ELR (cell line): ENCODE results near the gene BCL2.
A peak's percentile ranks its signal among the peaks of the same experiment; 100 is the strongest.

Source experiments
- DNase-seq: peaks from one replicate; pipeline ENCODE4 v3.0.0-alpha.2; 2015; ENCODE audit warnings: low read depth

The BCL2 gene

DNA sequence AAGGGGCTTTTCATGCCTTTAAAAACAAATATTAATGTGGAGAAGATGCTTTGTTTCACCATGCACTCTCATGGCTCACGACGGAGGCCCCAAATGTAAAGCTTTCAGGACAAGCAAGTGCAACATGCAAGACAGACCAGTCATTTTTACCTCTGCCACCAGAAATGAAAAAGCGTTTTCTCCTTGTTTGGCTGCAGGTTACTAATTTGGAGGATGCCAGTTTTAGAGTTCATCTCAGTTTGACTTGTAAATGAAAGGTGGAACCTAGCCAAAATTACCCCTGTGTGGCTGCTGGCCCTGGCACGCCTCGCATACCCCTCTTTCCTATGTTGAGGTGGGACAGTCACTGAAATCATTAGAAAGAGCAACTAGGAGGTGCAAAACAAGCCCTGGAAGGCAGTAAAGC, 138.6 kb downstream of the BCL2 start:
- DNase-seq, result no peak

DNA sequence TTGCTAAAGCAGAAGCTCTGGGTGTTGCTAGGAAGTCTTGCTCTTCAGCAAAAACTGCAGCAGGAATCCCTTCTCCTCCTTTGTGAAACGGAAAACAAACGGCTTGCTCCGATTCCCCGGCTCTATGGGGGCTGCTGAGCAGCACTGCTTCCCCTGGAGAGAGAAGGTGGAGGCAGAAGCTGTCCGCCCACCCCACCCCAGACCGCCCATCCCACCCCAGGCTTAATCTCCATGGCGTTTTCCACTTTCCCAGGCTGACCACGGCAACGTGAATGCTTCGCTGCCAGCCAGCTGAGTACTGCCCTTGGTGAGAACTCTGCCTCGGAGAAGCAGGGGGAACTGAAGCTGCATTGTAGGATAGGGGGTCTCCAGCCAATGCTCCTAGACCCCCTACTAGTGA, 139.2 kb downstream of the BCL2 start:
- no peak for DNase-seq

DNA sequence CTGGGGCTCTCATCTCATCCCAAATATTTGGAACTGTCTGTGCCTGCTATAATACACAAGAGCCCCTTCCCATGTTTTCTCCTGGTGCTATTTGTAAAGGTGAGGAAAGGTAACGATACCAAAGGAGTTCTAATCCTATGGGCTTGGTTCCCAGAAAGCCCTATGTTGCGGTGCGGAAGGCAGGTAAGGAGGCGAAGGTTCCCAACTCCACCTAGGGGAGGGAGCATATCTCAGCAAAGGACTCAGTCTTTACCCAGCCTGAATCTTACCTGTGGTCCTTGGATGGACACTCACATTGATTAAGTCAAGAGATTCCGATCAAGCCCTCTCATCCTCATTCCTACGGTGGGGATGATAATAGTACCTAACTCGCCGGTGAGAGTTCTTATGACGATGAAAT, 140.1 kb downstream of the BCL2 start:
- no peak for DNase-seq

DNA sequence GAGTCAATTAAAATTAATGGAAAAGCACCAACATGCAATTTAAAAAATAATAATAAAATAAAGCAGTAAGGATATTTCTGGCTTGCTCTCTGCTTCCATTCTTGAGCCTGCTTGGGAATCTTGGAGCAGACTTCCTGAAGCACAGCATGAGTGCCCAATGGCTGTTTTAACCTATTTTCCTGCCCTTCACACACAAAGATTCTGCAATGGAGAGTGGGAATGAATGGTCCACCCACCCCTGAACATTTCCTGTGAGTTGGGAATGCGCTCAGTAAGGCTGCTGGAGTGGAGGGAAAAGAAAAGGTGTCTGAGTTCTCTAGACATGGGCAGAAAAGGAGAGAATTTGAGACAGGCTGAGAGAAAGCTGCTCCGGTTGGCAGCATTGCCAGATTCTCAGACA, 140.6 kb downstream of the BCL2 start:
- DNase-seq, result no peak

DNA sequence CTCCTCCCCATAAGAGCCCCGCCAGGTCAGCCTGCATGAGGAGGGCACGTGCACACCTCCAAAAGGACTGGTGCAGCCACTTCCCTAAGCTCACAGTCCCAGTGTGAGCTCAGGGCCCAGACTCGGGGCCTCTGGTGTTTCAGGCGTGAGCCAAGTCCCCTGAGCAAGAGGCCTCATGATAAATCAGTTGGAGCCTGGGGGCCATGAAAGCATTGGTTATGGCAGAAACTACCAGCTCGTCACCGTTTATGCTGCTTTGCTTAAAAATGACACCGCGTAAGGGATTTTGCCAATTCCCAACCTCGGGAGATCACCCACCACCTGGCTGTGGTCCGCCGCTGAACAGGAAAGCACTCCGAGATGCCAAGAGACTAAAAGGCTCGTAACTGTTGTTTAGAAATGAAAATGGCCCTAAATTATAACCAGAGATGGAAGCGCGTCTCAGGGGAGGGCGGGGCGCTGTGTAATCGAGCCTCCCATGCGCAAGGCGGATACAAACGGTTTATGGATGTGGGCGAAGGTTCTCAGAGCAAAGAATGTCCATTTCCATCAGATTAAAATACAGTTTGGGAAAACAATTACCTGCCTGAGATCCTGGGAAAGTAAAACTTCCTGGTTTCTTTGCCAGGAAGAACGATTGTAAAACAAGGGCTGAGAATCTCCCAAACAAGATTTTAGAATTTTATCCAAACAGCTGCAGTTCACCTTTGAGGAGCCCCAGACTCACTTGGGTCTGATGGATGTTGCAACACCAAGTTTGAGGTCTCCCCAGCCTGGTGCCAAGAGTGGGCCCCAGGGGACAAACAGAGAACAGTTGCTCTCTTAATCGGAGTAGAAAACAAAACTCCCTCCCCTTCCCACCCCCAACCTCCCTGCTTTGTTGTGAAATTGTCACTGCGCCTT, 141.4 kb downstream of the BCL2 start:
- DNase-seq, result no peak

DNA sequence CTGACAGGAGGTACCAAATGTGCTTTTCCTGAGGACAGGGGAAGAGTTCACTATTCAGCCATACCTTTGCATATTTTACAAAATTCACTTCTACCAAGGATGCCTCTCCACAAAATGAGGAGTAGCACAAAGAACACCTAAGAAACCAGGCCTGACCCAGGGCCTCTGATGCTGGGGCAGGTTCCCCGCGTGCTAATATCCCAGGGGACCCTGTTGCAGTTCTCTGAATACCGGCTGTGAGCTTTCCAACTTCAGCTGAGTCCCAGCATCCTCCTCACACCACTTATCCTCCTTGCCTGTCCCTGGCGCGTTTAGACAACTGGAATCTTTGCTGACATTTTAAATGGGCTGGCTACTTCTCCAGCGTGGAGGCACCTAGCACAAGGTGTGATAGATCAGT, 142.3 kb downstream of the BCL2 start:
- DNase-seq, result no peak

DNA sequence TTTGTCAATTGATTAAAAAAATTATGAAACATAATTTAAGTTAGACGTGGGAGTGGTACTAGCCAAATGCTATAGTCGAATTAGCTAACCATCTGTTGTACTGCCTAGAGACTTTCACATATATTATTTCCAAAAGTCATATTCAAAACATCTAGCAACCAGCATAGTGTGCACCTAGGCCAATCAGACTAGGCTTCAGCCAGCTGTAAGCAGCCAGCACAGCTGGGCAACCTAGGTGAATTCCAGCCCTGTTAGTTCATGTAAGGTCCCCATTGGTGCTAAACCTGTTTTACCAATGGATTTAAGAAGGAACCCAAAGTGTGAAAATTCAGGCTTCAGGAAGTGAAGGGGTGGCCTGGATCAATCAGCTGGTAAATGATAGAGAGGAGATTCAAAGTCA, 144.3 kb downstream of the BCL2 start:
- DNase-seq, result no peak

DNA sequence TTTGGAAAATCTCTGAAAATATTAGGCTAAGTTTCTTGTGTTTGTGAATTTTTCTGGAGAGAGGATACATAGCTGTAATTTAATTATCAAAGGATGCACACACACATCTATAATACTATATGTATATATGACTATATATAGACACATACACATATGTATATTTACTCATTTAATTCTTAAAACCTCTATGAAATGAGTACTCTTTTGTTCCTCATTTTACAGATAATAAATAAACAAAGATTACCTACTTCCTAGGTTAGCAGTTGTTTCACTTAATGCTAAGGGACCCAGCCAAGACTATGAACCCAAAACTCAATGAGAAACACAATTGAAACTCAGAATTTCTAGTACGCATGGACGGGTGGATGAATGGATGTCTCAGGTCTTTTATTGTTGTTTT, 145.6 kb downstream of the BCL2 start:
- DNase-seq, result no peak

DNA sequence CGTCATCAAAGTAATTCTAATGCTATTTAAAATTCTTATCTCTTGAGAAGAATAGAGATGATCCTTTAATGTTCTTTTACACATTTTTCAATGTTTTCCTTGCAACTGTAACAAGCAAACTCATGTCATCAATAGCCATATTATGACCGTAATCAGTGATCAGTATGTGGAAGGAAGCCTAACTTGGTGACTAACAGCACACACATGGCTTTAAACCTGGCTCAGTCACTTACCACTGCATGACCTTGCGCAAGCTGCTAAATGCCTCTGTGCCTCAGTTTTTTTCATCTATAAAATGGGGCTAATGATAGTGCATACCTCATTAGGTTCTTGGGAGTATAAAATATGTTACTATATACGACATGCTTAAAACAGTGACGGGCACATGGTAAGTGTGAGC, 149.7 kb downstream of the BCL2 start:
- DNase-seq, result peak; percentile 3

DNA sequence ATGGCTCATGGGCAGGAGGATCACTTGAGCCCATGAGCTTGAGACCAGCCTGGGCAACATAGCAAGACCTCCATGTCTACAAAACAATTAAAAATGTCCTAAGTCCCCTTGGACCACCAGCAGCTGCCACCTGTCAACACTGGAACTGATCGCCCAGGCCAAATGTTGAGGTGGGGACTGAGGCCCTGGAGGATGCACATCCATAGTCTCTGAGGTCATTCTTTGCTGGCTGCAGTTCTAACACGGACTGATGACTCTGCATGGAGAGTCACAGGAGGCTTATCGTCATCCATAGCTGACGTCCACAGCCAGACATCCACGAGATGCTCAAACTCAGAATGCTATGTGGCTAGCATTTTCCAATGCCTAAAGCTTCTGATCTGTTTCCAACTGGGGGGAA, 151.3 kb downstream of the BCL2 start:
- no peak for DNase-seq

DNA sequence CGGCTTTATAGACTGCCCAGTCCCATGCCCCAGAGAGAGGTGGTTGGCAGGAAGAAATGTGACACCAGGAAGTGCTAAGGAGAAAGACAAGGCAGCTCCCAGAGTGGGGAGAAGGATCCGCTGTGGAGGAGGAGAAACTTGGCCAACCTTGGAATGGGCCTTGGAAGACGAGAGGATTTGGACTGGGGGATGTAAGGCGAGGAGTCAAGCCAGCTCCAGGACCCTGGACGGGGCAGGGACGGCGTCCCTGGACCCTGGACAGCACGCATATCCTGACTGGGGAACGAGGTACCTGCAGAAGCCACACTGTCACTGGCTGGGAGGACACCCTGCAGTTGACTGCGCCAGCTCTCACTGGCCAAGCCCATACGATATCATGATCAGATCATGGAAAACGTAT, 153.4 kb downstream of the BCL2 start:
- no peak for DNase-seq

DNA sequence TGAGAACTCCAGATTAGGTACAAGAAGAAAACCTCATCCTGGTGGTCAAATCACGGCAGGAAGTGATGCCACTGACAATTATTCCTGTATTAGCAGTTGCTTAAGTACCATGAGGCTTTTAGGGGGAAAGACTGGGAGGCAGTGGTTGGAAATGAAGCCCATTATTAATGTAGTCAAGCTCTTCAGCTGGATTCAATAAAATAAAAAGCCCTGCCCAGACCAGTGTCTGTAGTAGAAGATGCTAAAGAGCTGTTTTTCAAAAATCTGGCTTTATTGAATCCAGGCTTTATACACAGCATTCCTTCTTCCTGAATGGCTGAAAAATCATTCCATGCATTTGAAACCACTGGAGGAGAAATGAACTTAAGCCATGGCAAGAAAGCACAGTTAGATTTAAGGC, 155.2 kb downstream of the BCL2 start:
- DNase-seq, result no peak

DNA sequence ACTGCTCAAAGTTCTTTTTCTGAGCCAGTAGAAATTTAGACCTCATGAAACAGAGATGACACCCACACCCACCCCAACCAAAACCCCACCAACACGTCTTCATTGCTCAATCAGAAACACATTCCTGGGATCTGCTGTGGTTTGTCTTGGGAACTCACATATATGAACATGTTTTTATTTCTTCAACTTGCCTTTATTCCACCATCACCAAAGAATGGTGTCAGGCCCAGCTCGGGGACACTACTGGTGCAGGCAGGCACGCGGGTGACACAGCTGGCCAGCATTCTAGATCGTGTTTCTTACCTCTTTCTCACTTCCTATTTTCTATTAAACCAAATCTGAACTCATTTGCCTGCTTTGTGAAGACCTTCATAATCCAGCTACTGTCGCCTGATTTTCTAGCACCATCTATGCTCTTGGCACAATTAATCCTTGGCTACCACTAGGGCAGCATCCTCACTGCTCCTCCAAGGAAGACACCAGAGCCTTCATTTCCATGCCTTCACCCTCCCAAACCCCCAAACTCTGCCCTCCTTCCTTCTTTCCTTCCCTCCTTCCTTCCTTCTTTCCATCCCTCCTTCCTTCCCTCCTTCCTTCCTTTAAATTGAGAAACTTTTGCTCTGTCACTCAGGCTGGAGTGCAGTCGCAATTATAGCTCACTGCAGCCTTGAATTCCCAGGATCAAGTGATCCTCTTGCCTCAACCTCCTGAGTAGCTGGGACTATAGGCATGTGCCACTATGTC, 157.1 kb downstream of the BCL2 start:
- DNase-seq, result peak; percentile 7

DNA sequence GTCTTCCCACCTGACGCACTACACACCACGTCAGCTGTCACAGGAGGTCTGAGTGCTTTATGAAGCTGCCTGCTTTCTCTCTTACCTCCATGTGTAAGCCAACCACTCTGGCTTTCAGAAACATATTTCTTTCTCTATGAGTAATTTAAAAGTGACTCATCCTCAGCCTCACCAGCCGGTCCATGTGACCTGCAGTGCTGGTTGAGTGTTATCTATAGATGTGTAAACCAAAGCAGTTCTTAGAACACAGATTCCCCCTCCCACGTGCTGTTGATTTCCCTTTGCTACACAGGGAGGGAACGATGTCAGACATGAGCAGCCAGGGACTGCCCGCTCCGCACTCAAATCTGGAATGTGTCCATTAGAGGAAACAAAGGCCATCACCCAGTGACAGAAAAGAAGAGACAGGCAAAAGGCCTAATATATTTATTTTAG, 157.8 kb downstream of the BCL2 start:
- peak; percentile 87 for DNase-seq

DNA sequence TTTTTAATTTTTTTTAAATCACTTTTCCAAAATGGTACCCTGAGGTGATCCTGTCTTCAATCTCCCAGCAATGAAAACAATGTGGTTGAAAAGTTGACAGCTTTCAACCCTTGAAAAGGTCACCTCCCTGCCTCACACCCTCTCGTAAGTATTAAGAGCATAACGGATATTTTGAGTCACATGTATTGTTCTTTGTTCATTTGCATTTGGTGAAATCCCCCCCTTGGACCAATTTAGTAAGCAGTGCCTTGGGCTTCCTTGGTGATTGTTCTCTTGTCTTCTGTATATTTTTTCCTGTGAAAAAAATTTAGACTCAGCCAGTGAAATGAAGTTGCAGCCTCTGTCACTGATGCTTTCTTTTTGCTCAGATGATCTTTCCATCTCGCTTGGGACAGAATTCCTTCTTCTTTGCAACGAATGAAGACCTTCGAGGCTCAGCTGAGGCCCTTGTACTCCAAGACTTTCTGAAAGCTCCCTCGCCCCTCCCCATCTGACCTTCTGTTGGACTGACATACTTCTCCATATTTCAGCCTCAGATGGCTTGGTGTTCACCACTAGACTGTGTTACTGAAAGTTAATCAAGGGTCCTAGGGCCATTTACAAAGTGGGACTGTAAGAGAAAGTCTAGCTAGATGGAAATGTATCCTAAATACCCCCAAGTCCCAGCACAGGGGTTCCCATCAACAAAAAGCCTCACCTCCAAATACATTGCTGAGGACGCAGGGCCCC, 158.4 kb downstream of the BCL2 start:
- DNase-seq, result no peak

DNA sequence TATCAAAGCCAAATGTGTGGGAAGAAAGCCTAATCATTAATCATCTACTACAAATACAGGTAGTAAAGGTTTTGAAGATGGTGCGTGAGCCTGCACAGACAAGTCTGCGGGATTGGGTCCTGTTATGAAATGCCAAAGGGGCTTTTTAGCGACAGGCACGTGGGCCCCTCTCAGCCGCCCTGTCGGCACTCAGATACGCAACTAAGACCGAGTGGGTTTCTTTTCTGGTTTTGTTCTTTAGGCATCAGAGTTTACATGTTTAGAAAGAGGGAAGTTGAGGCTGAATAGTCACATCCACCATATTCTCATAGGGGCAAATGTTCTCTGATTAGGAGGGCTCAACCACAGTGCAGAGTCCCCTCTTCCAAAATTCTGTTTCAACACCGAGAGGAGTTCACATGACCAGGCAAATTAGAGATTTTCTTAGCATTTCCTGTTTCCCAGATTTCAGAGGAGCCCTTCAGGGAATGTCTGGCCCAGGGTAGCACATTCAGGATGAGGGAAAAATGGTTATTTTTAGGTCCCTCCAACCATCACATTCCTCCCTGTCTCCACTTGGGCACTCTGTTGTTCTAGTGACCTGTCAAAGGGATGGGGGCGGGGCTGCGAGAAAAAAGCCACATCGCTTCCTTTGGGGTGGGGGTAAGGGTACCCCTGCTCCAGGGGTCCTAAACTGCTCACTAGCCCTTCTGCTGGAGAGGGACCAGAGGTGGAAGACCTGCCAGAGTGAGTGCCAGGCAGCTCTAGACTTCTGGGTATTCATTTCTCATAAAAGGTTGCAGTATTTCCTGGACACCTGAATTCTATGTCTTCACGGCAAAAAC, 159.2 kb downstream of the BCL2 start:
- DNase-seq, result no peak

DNA sequence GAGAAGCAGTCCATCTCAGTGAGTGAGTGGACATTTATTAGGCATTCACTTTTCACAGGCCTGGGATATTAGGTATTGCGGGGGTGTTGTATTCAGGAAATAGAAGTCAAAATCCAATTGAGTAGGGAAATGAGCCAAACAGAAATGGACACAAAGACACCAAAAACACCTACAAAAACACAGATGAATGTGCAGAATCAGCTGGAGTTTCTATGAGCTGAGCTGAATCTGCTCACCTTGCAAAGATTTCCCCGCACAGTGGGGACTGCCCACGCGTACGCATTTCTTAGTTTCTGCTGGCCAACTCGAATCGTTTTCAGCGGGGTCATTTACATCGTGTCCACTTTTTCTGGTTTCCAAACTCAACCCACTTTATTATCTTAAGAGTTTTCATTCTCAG, 160.0 kb downstream of the BCL2 start:
- no peak for DNase-seq

DNA sequence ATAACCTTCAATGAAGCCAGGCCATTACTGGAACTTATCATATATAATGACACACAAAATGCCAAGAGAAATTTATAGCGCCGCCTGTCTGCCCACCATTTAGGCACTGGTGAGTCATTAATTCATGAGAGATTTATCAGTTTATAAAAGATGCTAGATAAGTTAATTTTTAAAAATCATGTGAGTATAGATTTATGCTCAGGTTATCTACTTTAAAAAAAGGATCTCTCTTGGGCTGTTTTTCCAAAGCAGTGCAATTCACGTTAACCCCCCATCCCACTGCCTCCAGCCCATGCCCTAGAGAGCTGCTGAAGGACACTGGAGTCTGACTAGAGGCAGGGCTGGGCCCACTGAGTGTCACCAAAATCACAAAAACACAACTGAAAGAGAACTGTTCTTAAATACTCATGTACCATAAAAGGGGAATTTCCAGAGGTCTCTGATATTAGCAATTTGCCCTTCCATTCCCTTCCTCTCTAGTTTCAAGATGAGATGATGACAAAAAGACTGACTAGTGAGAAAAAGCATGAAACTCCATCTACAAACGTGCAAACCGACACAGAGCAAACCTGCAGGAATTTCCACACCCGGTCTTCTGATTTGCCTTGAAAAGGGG, 160.8 kb downstream of the BCL2 start:
- DNase-seq, result no peak

DNA sequence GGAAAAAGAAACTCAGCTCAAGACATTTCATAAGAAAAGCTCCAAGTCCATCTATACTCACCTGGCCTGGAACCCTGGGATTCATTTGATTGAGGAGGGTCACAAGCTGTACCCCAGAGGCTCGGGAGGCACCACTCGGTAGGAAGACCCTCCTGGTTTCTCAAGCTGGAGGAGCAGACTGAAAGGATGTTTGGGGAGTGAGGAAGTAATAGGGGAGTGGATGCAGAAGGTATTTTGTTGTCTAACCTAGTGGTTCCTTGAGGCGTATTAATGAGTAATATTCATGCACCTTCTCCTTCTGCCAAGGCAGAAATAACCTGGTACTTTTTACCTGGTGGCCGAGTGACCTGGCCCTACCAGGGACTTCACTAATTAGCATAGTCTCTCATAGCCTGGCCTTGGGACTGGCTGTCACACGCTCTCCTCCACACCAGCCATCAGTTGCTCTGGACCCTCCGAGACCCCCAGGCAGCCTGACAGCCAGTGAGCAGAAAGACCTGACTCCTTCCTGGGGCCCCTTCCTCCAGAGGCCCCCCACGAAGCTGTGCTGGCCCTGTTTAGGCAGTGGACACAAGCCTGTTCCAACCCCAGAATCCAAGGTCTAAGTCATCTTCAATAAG, 161.4 kb downstream of the BCL2 start:
- DNase-seq, result no peak

DNA sequence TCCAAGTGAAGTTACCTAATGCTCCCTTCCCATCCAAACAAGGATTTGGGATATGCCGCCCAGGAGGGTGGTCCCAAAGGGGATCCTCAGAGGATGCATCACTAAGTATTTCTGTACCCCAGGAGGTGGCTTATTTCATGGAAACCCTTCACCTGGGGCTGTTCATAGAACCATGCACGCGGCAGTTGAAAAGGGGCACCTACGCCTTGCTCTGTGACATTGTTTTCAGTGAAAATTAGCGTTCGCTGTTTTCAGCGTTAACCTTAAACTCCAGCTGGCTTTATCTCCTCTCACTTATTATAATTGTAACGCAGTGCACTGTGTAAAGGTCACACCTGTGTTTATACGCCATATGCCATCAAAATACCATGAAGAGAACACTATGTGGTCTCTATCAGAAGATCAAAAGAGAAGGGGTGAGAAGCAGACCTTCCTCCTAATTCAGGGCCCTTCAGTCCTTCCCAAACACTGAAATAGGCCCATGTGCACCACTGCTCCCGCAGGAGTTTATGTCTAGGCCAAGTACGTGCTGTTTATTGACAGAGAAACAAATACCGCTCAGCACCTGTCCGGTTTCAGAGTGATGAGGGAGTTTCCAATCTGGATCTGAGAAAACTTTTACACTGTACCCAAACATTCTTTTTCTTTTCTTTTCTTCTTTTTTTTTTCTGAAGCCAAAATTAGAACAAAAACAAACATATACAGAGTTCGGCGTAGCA, 162.1 kb downstream of the BCL2 start:
- no peak for DNase-seq
